GM21528 (cell line): ENCODE results near the gene GOLGA6C.
"Not testable (repeated sequence)": the region's sequence is repeated elsewhere in the genome, so short reads cannot be mapped to it uniquely, and the experiment has no call there.

Experiments
- ATAC-seq: cut with Tn5 transposase; IDR thresholded peaks from one replicate; pipeline ENCODE4 v1.9.1; 2021; ENCODE audit warnings: mild to moderate bottlenecking, moderate library complexity; ENCODE audit not compliant: unreplicated experiment, low FRiP score

Gene GOLGA6C

GRCh38 chr15:75227112-75227511 lies 31.0 kb upstream of the GOLGA6C start:
- ATAC-seq = not testable (repeated sequence)

GRCh38 chr15:75227663-75228280 lies 30.4 kb upstream of the GOLGA6C start:
- ATAC-seq = no peak

GRCh38 chr15:75228787-75229186 lies 29.3 kb upstream of the GOLGA6C start:
- ATAC-seq = no peak

GRCh38 chr15:75229191-75230015 lies 28.7 kb upstream of the GOLGA6C start:
- ATAC-seq = no peak

- no peak for ATAC-seq
Observed at GRCh38 chr15:75230016-75230343, 28.2 kb upstream of the GOLGA6C start.

GRCh38 chr15:75230551-75231371 lies 27.4 kb upstream of the GOLGA6C start:
- no peak for ATAC-seq

- ATAC-seq = no peak
Observed at GRCh38 chr15:75231836-75232235, 26.3 kb upstream of the GOLGA6C start.

GRCh38 chr15:75232252-75232813 lies 25.8 kb upstream of the GOLGA6C start:
- ATAC-seq = no peak

- ATAC-seq = no peak
Observed at GRCh38 chr15:75232826-75233503, 25.2 kb upstream of the GOLGA6C start.

GRCh38 chr15:75233504-75234190 lies 24.5 kb upstream of the GOLGA6C start:
- no peak for ATAC-seq

GRCh38 chr15:75234191-75234810 lies 23.8 kb upstream of the GOLGA6C start:
- ATAC-seq = no peak

- ATAC-seq = no peak
Observed at GRCh38 chr15:75235051-75235673, 23.0 kb upstream of the GOLGA6C start.

- ATAC-seq = no peak
Observed at GRCh38 chr15:75235760-75236729, 22.1 kb upstream of the GOLGA6C start.

- no peak for ATAC-seq
Observed at GRCh38 chr15:75237316-75237982, 20.7 kb upstream of the GOLGA6C start.

GRCh38 chr15:75238150-75238549 lies 20.0 kb upstream of the GOLGA6C start:
- ATAC-seq = no peak

- ATAC-seq = not testable (repeated sequence)
Observed at GRCh38 chr15:75245741-75246140, 12.4 kb upstream of the GOLGA6C start.

- ATAC-seq = not testable (repeated sequence)
Observed at GRCh38 chr15:75248991-75249390, 9.1 kb upstream of the GOLGA6C start.
